HEK293 (cell line): Measurements from ENCODE around the gene FRMD4B.

Experiments
- CTCF ChIA-PET: fragments of 350-600 bp; formaldehyde crosslinking; extraction: SDS; loops from one replicate; lab custom pipeline; 2021; ENCODE audit warnings: antibody characterized with exemption; lab: Yijun Ruan, JAX
- POLR2A ChIA-PET: fragments of 300-600 bp; formaldehyde crosslinking; extraction: SDS; loops from one replicate; lab custom pipeline; 2020; ENCODE audit warnings: antibody characterized with exemption, inconsistent platforms; lab: Yijun Ruan, JAX
- H3K27ac ChIP-seq: fragments of 200-500 bp; sonication (Bioruptor generic); 2 replicates; pipeline ENCODE4 v1.5.1; 2014; ENCODE audit warnings: low read depth, low read length, control low read depth, inconsistent platforms; ENCODE audit errors: extremely low read depth
- H3K36me3 ChIP-seq, 2 experiments: fragments of 200-500 bp in 1 of 2; sonication (Bioruptor generic) in 1 of 2; 1 replicate in 1 of 2; 2 replicates in 1 of 2; pipeline ENCODE4 v1.5.1; 2014 to 2017; ENCODE audit warnings: inconsistent platforms in 2 of 2, low read length in 2 of 2; ENCODE audit not compliant: control insufficient read depth in 2 of 2, insufficient read depth in 1 of 2
- H3K4me1 ChIP-seq: fragments of 200-500 bp; sonication (Bioruptor generic); 2 replicates; pipeline ENCODE4 v1.5.1; 2014; ENCODE audit warnings: mild to moderate bottlenecking, low read length, inconsistent platforms; ENCODE audit not compliant: control insufficient read depth, insufficient read depth
- H3K4me3 ChIP-seq: 2 replicates; pipeline ENCODE4 v1.5.1; 2011; ENCODE audit warnings: low read depth, mild to moderate bottlenecking, control low read depth, low read length, moderate library complexity
- H3K9me3 ChIP-seq: fragments of 200-500 bp; sonication (Bioruptor generic); 2 replicates; pipeline ENCODE4 v1.5.1; 2014; ENCODE audit warnings: low read depth, low read length, inconsistent platforms; ENCODE audit not compliant: control insufficient read depth, insufficient read depth
- FEZF1 ChIP-seq: fragments of 450-650 bp; formaldehyde crosslinking; IDR thresholded peaks from 2 replicates; pipeline ENCODE4 v1.5.1; 2016; ENCODE audit warnings: missing biosample characterization, missing genetic modification characterization
- PRDM10 ChIP-seq: fragments of 450-650 bp; formaldehyde crosslinking; IDR thresholded peaks from 2 replicates; pipeline ENCODE4 v1.5.1; 2016; ENCODE audit warnings: missing biosample characterization, missing genetic modification characterization
- PRDM4 ChIP-seq: fragments of 450-650 bp; formaldehyde crosslinking; IDR thresholded peaks from 2 replicates; pipeline ENCODE4 v1.5.1; 2017; ENCODE audit warnings: missing biosample characterization, missing genetic modification characterization
- SP3 ChIP-seq: fragments of 450-650 bp; formaldehyde crosslinking; IDR thresholded peaks from 2 replicates; pipeline ENCODE4 v1.5.1; 2016; ENCODE audit warnings: missing biosample characterization, missing genetic modification characterization
- ZNF221 ChIP-seq: fragments of 450-650 bp; formaldehyde crosslinking; IDR thresholded peaks from 2 replicates; pipeline ENCODE4 v1.5.1; 2017; ENCODE audit warnings: missing biosample characterization, missing genetic modification characterization, borderline replicate concordance
- ZNF23 ChIP-seq: fragments of 450-650 bp; formaldehyde crosslinking; IDR thresholded peaks from 2 replicates; pipeline ENCODE4 v1.5.1; 2016; ENCODE audit warnings: missing biosample characterization, missing genetic modification characterization, borderline replicate concordance
- ZNF324 ChIP-seq: fragments of 450-650 bp; formaldehyde crosslinking; IDR thresholded peaks from 2 replicates; pipeline ENCODE4 v1.5.1; 2016; ENCODE audit warnings: missing biosample characterization, missing genetic modification characterization
- ZNF341 ChIP-seq: fragments of 450-650 bp; formaldehyde crosslinking; IDR thresholded peaks from 2 replicates; pipeline ENCODE4; 2016; ENCODE audit warnings: low read depth, missing biosample characterization, missing genetic modification characterization
- ZNF600 ChIP-seq: fragments of 450-650 bp; formaldehyde crosslinking; IDR thresholded peaks from 2 replicates; pipeline ENCODE4 v1.5.1; 2016; ENCODE audit warnings: missing biosample characterization, missing genetic modification characterization
- ZNF624 ChIP-seq: fragments of 450-650 bp; formaldehyde crosslinking; IDR thresholded peaks from 2 replicates; pipeline ENCODE4 v1.5.1; 2017; ENCODE audit warnings: missing biosample characterization, missing genetic modification characterization
- TF ChIP-seq, protein P1 (sequence below): fragments of 450-650 bp; formaldehyde crosslinking; IDR thresholded peaks from 2 replicates; pipeline ENCODE4 v1.5.1; 2016; ENCODE audit warnings: missing biosample characterization, missing genetic modification characterization
- TF ChIP-seq, protein P2 (sequence below): fragments of 450-650 bp; formaldehyde crosslinking; IDR thresholded peaks from 2 replicates; pipeline ENCODE4 v1.5.1; 2016; ENCODE audit warnings: missing biosample characterization, missing genetic modification characterization

FRMD4B gene

GRCh38 chr3:69288161-69288895 lies 97.6 kb downstream of the FRMD4B start (continued):
- no peak for TF ChIP-seq PRDM10 (tag by site-specific recombination)
- TF ChIP-seq SP3: no peak
- TF ChIP-seq ZNF341 (tag by site-specific recombination): peak; percentile 51
- TF ChIP-seq ZNF23 (tag by site-specific recombination): no peak
- TF ChIP-seq FEZF1: 0 out of 2 replicates have a peak, but pooled peaks have one; percentile 8

GRCh38 chr3:69283913-69284611 lies 101.8 kb downstream of the FRMD4B start:
- no peaks in the 10 kb centered on the region for H3K9me3 ChIP-seq
- POLR2A ChIA-PET: no interaction called here
- no peak overlapping the region for H3K4me3 ChIP-seq
- no peaks in the 10 kb centered on the region for H3K36me3 ChIP-seq
- TF ChIP-seq ZNF324 (tag by site-specific recombination): no peak
- TF ChIP-seq PRDM4 (tag by site-specific recombination): no peak
- TF ChIP-seq ZNF600: no peak
- TF ChIP-seq, protein P1, sequence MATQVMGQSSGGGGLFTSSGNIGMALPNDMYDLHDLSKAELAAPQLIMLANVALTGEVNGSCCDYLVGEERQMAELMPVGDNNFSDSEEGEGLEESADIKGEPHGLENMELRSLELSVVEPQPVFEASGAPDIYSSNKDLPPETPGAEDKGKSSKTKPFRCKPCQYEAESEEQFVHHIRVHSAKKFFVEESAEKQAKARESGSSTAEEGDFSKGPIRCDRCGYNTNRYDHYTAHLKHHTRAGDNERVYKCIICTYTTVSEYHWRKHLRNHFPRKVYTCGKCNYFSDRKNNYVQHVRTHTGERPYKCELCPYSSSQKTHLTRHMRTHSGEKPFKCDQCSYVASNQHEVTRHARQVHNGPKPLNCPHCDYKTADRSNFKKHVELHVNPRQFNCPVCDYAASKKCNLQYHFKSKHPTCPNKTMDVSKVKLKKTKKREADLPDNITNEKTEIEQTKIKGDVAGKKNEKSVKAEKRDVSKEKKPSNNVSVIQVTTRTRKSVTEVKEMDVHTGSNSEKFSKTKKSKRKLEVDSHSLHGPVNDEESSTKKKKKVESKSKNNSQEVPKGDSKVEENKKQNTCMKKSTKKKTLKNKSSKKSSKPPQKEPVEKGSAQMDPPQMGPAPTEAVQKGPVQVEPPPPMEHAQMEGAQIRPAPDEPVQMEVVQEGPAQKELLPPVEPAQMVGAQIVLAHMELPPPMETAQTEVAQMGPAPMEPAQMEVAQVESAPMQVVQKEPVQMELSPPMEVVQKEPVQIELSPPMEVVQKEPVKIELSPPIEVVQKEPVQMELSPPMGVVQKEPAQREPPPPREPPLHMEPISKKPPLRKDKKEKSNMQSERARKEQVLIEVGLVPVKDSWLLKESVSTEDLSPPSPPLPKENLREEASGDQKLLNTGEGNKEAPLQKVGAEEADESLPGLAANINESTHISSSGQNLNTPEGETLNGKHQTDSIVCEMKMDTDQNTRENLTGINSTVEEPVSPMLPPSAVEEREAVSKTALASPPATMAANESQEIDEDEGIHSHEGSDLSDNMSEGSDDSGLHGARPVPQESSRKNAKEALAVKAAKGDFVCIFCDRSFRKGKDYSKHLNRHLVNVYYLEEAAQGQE (tag by site-specific recombination): no peak
- H3K27ac ChIP-seq: no peak overlapping the region
- CTCF ChIA-PET: no interaction called here
- peaks cover 8% of the 10 kb centered on the region for H3K4me1 ChIP-seq

DNA sequence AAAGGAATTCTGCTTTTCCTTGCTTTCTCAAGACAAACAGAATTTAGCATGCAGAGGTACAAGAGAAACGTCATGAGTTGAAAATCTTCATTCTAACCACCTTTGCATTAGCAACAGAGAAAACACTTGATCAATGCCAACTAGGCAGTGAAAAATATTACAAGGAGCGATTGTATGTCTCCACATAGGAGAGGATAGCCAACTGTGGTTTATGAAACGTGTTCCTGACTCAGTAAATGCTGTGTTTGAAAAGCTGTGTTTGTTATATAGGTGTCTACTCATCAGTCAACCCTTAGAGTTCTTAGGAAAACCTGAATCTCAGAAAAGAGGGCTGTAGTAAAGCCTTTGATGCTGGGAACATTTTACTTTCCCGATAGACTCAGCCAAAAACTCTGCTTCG lies 102.4 kb downstream of the FRMD4B start:
- POLR2A ChIA-PET: no interaction called here
- Histone ChIP-seq H3K4me1 (peaks cover 2% of the 10 kb centered on the region; the same call in 1 of the 2 replicates), H3K9me3 (no peaks in the 10 kb centered on the region), H3K36me3 (no peaks in the 10 kb centered on the region), H3K4me3 (no peak overlapping the region), H3K27ac (no peak overlapping the region)
- TF ChIP-seq ZNF624 (tag by site-specific recombination): no peak
- TF ChIP-seq ZNF221 (tag by site-specific recombination): no peak
- TF ChIP-seq, protein P2, sequence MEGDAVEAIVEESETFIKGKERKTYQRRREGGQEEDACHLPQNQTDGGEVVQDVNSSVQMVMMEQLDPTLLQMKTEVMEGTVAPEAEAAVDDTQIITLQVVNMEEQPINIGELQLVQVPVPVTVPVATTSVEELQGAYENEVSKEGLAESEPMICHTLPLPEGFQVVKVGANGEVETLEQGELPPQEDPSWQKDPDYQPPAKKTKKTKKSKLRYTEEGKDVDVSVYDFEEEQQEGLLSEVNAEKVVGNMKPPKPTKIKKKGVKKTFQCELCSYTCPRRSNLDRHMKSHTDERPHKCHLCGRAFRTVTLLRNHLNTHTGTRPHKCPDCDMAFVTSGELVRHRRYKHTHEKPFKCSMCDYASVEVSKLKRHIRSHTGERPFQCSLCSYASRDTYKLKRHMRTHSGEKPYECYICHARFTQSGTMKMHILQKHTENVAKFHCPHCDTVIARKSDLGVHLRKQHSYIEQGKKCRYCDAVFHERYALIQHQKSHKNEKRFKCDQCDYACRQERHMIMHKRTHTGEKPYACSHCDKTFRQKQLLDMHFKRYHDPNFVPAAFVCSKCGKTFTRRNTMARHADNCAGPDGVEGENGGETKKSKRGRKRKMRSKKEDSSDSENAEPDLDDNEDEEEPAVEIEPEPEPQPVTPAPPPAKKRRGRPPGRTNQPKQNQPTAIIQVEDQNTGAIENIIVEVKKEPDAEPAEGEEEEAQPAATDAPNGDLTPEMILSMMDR (tag by site-specific recombination): no peak
- CTCF ChIA-PET: interaction anchor here (1.6 kb wide), 1 partner anchor 21 kb away, joined by 5 read pairs; no protein-coding TSS in a partner anchor
